Mucosa of stomach (tissue), 1 donor: ENCODE results near the gene NOTUM.
A peak's percentile ranks its signal among the peaks of the same experiment; 100 is the strongest.

Source experiments
- H3K27me3 ChIP-seq: one replicate; pipeline ENCODE4 v1.7.0; 2013; ENCODE audit warnings: mild to moderate bottlenecking, low read length; ENCODE audit not compliant: control insufficient read depth, insufficient read depth
- H3K36me3 ChIP-seq: one replicate; pipeline ENCODE4 v1.7.0; 2013; ENCODE audit warnings: low read length; ENCODE audit not compliant: control insufficient read depth, insufficient read depth
- H3K4me1 ChIP-seq: one replicate; pipeline ENCODE4 v1.7.0; 2013; ENCODE audit warnings: mild to moderate bottlenecking, low read length; ENCODE audit not compliant: control insufficient read depth, insufficient read depth
- H3K4me3 ChIP-seq: one replicate; pipeline ENCODE4 v1.7.0; 2013; ENCODE audit warnings: low read length
- H3K9ac ChIP-seq: one replicate; pipeline ENCODE4 v1.7.0; 2013; ENCODE audit warnings: mild to moderate bottlenecking, low read length, moderate library complexity
- H3K9me3 ChIP-seq: one replicate; pipeline ENCODE4 v1.7.0; 2013; ENCODE audit warnings: mild to moderate bottlenecking, low read length, moderate library complexity; ENCODE audit not compliant: control insufficient read depth
- donor health status: Pancreatic carcinoma.

NOTUM gene

GRCh38 chr17:81917565-81918332, 43.2 kb downstream of the NOTUM start, which contains the start of gene SIRT7:
TSS of gene SIRT7 (minus strand) at chr17:81918176. CDS start at chr17:81918131, 45 bp downstream.
- Histone ChIP-seq H3K4me3 (peak within 1 kb of the TSS; percentile 28), H3K9ac (peak within 1 kb of the TSS; percentile 67), H3K4me1 (peaks cover 64% of the 10 kb centered on the region), H3K36me3 (peaks cover 36% of the 10 kb centered on the region), H3K27me3 (no peaks in the 10 kb centered on the region), H3K9me3 (no peaks in the 10 kb centered on the region)

- H3K4me3 ChIP-seq: peak overlapping the region; percentile 28
- H3K9ac ChIP-seq: peak overlapping the region; percentile 63
- H3K36me3 ChIP-seq: peaks cover 36% of the 10 kb centered on the region
These were observed 44.6 kb downstream of the NOTUM start for GRCh38 chr17:81916234-81917001.

GRCh38 chr17:81915331-81915730, 45.7 kb downstream of the NOTUM start:
- Histone ChIP-seq H3K4me3 (no peak overlapping the region), H3K4me1 (peaks cover 62% of the 10 kb centered on the region), H3K27me3 (no peaks in the 10 kb centered on the region), H3K9me3 (no peaks in the 10 kb centered on the region), H3K36me3 (peaks cover 31% of the 10 kb centered on the region), H3K9ac (no peak overlapping the region)

More at GRCh38 chr17:81916234-81917001, 44.6 kb downstream of the NOTUM start:
- Histone ChIP-seq H3K27me3 (no peaks in the 10 kb centered on the region), H3K4me1 (peaks cover 68% of the 10 kb centered on the region), H3K9me3 (no peaks in the 10 kb centered on the region)

GRCh38 chr17:81914103-81914850, 46.7 kb downstream of the NOTUM start:
- H3K27me3 ChIP-seq: no peaks in the 10 kb centered on the region

GRCh38 chr17:81913394-81914102, 47.4 kb downstream of the NOTUM start:
- Histone ChIP-seq H3K4me1 (peaks cover 58% of the 10 kb centered on the region), H3K9me3 (no peaks in the 10 kb centered on the region), H3K36me3 (peaks cover 27% of the 10 kb centered on the region), H3K27me3 (no peaks in the 10 kb centered on the region), H3K4me3 (no peak overlapping the region), H3K9ac (no peak overlapping the region)

More at GRCh38 chr17:81914103-81914850, 46.7 kb downstream of the NOTUM start:
- H3K9ac ChIP-seq: no peak overlapping the region
- peaks cover 27% of the 10 kb centered on the region for H3K36me3 ChIP-seq
- no peak overlapping the region for H3K4me3 ChIP-seq
- H3K4me1 ChIP-seq: peaks cover 62% of the 10 kb centered on the region
- H3K9me3 ChIP-seq: no peaks in the 10 kb centered on the region

- Histone ChIP-seq H3K4me1 (peaks cover 53% of the 10 kb centered on the region), H3K4me3 (no peak overlapping the region), H3K36me3 (peaks cover 29% of the 10 kb centered on the region), H3K9me3 (no peaks in the 10 kb centered on the region), H3K9ac (no peak overlapping the region), H3K27me3 (no peaks in the 10 kb centered on the region)
These were observed 48.3 kb downstream of the NOTUM start for GRCh38 chr17:81912441-81913309.

GRCh38 chr17:81911969-81912368, 49.0 kb downstream of the NOTUM start:
- Histone ChIP-seq H3K4me1 (peaks cover 50% of the 10 kb centered on the region), H3K4me3 (no peak overlapping the region), H3K9me3 (no peaks in the 10 kb centered on the region), H3K27me3 (no peaks in the 10 kb centered on the region), H3K36me3 (peaks cover 31% of the 10 kb centered on the region), H3K9ac (no peak overlapping the region)

GRCh38 chr17:81911277-81911961, 49.6 kb downstream of the NOTUM start, which contains the start of gene PCYT2:
TSS of gene PCYT2 (minus strand) at chr17:81911399. CDS start at chr17:81911355, 44 bp downstream.
- Histone ChIP-seq H3K27me3 (no peaks in the 10 kb centered on the region), H3K9ac (peak within 1 kb of the TSS; percentile 67), H3K9me3 (no peaks in the 10 kb centered on the region), H3K36me3 (peaks cover 31% of the 10 kb centered on the region), H3K4me3 (peak within 1 kb of the TSS; percentile 55), H3K4me1 (peaks cover 45% of the 10 kb centered on the region)

GRCh38 chr17:81910840-81911276, 50.1 kb downstream of the NOTUM start:
- Histone ChIP-seq H3K9ac (peak overlapping the region; percentile 67), H3K4me1 (peaks cover 39% of the 10 kb centered on the region), H3K4me3 (peak overlapping the region; percentile 55), H3K27me3 (no peaks in the 10 kb centered on the region), H3K9me3 (no peaks in the 10 kb centered on the region), H3K36me3 (peaks cover 28% of the 10 kb centered on the region)
